Measurements from ENCODE around the gene WWC1.

- TF ChIP-seq CTCF (IDR thresholded peaks at IDR 0.05; ENCODE audit: poor library complexity), result no peak
- TF ChIP-seq EZH2phosphoT487 (IDR thresholded peaks at IDR 0.05; ENCODE audit: low read depth, severe bottlenecking, unreplicated experiment), result no peak
These were observed 55.0 kb downstream of the WWC1 start for GRCh38 chr5:168346417-168346816.
